Activated CD8-positive, alpha-beta memory T cell treated with anti-CD3 and anti-CD28 coated beads for 36 hours (primary cell): ENCODE data around the gene RBMS3. TPM values are rescaled to one million over a fixed set of nuclear protein-coding genes. Genes with fewer than 3 reads are reported as not detected.

Experiments
- CTCF ChIA-PET: fragments of 350-600 bp; sonication (Branson Sonifier 250); formaldehyde crosslinking; loops from one replicate; lab custom pipeline; 2021; ENCODE audit warnings: antibody characterized with exemption; lab: Charles Lee
- POLR2A ChIA-PET: fragments of 350-600 bp; sonication (Branson Sonifier 250); formaldehyde crosslinking; loops from one replicate; lab custom pipeline; 2021; ENCODE audit warnings: antibody characterized with exemption; lab: Charles Lee
- total RNA-seq, 2 experiments: library from RNA; stranded (reverse); gene quantifications; one replicate each; pipeline ENCODE4 v1.2.3, GENCODE V29; 2021

RBMS3 gene
- total RNA-seq, 2 experiments from 2014 or later: 0.48 to 0.86 TPM

DNA sequence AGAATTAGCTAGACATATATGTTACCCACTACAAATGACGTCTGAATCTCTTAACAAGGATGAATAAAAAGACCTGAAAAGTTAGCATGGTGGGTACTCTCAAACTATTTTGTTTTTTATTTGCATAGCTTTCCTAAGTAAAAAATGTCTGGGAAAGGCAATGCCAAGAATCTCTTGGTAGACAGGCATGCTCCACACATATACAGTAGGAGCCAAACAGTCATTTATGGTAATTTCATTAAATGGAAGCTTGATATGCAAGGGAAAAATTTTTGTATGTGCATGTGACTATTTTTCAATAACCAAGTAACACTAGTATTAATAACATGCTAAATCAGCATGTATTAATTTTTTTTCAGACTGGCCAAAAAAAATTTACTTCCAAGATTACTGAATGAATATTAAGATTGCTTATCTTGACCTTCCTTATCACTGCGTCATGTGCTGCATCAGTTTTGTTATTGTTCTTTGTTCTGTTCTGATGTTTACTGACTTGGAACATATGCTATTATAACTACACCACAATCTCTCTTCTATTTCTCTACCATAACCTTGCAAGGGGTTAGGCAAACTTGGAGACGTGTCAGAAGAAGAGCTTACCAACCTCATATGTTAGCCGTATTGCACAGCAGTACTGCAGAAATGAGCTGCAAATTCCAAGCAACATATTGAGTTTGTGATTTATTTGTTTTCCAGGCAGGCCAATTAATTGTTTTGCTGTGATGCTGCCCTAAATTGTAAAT lies 255.3 kb downstream of the RBMS3 start:
- CTCF ChIA-PET: no interaction called here

DNA sequence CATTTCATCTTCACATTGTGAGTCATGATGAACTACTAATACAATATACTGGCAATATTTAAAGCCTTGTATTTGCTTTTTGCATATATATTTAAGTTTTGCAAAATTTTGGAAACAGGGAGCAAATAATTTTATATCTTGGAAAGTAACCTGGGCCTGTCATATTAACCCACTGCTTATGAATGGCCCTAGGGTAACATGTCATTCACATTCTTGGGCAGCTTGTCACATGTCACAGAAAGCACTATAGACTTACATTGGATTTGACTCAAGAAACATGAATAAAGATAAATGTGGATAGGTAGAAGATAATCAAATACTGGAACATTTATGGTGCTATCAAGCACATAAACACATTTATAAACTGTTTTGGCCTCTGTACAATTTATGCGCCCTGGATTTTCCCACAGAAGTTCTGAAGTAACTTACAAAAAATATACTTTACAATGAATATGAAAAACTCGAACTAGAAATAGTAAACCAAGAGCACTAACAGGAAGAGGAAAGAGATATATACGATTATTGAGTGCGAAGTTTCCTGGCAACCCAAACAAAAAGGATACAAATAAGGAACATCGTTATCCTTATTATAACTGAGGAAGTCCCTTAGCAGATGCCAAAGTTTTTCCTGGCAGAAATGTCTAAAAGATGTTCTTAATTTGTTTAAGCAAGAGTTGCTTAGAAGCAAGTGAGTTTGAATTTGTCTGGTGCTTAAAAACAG lies 257.2 kb downstream of the RBMS3 start:
- CTCF ChIA-PET: no interaction called here

More for the DNA sequence above, 255.3 kb downstream of the RBMS3 start:
- POLR2A ChIA-PET: no interaction called here

DNA sequence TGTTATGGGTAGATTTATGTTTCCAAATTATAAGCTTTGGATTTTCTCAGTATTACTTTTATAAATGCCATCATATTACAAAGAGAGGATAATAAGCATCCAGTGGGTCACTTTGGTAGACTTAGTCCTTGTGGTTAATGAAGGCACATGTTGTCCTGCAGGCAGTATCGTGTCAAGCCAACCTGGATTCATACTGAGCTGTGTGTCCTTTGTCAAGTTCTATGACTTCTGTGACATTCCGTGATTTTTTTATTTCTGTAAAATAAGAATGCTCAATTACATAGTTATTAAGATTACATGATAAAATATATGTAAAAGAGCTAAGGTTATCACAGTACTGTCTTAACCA lies 257.7 kb downstream of the RBMS3 start:
- ChIA-PET POLR2A (no interaction called here), CTCF (no interaction called here)

More for the DNA sequence above, 257.2 kb downstream of the RBMS3 start:
- POLR2A ChIA-PET: no interaction called here

DNA sequence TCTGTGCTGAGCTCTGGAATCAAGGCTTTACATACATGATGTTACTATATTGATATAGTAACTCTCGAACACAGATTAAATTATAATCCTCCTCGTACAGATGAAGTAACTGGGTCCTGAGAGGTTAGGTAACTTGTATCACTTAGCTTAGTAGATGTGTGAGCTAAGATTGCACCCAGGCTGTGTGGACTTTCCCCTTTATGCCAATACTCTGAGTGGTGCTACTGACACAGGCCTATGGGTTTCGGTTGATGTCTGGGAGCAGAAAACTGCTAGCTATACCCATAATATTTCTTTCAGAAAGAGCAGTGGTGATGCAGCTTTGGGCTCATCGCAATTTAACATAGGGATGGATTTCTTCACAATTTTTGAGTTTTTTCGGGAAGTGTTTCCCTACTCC lies 259.7 kb downstream of the RBMS3 start:
- CTCF ChIA-PET: no interaction called here
- POLR2A ChIA-PET: no interaction called here

DNA sequence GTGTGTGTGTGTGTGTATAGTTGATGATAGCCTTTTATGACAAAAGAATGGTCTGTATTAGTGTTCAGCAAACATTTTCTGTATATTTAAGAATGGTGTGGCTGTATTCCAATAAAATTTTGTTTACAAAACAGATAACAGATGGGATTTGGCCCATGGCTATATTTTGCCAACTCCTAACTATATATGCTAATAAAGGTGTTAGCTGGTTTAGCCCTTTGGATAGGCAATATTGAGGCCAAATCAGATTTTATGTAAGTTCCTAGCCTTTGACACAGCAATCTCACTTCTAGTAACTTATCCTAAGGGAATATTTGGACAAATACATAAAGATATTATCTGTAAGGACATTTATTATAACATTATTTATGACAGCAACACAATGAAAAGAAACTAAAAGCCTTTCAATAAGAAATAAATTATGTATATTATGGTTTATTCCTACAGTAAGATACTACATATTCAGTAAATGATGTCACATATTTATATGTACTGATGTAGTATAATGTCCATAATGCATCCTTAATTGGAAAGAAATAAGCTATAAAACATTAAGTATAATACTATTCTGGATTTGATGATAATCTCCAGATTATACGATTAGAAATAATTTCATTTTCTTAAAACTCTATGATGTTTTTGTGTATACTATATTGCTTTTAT lies 264.0 kb downstream of the RBMS3 start:
- CTCF ChIA-PET: no interaction called here
- POLR2A ChIA-PET: no interaction called here

DNA sequence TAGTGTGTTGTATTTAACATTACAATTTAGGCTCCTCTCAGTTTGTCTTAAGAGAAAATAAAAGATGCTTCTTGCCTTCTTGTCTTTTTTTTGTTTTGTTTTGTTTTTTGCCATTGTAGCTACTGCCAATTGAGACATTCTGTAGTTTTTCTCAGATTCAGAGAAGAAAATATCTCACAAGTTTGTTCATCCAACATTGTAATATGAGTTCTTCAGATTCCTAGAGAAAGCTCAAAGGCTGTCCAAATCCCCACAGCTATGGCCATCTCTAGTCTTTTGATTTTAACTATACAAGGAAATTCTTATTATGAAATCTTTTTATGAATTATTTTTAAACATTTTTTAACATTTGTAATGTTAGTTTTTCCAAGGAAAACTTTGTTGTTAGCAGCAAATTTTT lies 264.7 kb downstream of the RBMS3 start:
- CTCF ChIA-PET: no interaction called here

DNA sequence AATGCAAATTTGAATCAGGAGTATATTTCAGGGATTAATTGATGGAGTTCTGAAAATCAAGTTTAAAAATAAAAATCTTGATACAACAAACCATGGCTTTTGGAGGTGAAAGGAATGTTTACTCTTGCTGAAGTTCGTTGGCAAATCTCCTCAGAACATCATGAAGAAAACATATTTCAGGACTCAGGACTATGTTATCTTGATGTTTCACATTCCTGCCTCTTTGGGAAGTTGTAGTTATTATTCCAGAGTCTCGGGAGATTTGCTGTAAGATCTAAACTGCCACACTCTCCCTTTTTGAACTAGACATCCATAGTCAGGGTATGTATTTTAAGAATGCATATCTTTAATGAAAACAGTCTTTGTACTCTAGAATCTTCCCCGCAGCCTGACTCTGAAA lies 271.2 kb downstream of the RBMS3 start:
- CTCF ChIA-PET: no interaction called here
- POLR2A ChIA-PET: no interaction called here

More for the DNA sequence above, 264.7 kb downstream of the RBMS3 start:
- POLR2A ChIA-PET: no interaction called here

DNA sequence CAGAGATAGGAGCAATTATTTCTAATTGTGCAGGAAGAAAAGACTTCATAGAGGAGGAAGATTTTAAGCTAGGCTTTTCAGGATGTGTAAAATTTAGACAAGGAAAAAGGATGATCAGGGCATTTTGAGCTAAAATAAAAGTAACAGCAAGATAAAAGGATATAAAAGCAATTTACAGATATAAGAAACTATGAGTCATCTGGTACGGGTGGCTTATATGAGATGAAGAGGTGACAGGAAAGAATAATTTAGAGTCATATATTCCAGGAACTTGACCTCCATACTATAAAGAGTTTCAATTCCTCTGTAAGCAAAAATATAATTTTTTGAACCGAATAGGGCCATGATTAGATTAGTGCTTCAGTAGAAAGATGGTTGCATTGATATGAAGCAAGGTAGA lies 273.7 kb downstream of the RBMS3 start:
- ChIA-PET POLR2A (no interaction called here), CTCF (no interaction called here)

DNA sequence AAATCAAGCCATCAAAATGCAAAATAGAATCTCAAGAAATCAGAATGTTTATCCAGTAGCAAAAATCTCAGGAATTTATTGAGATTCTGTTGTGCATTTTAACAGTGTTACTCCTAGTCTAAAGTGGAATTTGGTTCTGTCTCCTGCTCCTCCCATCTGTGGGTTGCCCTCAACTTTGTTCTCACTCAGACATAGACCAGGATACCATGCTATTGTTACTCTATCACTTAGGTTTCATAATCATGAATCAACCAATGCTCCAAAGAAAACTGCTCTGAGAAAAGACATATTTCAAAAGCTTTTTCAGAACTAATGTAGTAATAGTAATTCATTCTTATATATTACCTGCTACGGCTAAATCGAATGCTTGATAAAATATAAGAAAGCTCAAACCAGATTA lies 274.7 kb downstream of the RBMS3 start:
- CTCF ChIA-PET: no interaction called here

DNA sequence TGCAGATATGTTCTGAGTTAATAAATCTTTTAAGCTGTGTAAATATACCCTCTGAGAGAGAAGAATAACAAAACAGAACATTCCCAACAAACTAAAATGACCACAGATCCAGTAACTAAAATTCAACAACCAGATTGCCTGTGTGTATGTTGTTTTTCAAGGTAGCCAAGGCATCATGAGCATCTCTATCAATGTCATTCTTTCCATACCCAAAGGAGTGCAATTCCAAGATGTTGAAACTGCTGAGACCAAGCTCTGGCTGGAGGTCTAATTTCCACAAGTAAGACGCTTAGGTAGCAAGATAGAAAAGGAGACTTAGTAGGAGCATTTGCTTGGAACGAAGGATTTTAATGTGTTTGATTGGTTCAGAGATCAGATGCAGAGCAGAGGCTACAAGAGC lies 276.3 kb downstream of the RBMS3 start:
- POLR2A ChIA-PET: no interaction called here
- CTCF ChIA-PET: no interaction called here

More for the DNA sequence above, 274.7 kb downstream of the RBMS3 start:
- POLR2A ChIA-PET: no interaction called here

DNA sequence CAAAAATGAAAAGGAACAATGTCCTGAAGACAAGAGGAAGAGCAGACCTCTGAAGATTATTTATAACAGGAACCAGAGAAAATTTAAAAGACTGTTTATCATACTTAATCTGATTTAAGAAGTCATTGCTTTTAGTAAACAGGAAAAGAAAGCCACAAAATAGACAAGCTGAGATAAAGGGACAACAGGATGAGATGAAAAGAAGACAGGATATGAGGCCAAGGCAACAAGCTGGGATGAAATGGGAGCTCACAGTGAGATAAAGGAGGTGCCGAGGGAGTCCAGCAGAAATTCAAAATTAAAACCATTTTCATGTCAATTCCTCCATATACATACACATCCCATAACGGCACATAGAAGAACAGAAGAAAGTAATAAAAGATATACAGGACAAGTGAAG lies 277.0 kb downstream of the RBMS3 start:
- ChIA-PET CTCF (no interaction called here), POLR2A (no interaction called here)

DNA sequence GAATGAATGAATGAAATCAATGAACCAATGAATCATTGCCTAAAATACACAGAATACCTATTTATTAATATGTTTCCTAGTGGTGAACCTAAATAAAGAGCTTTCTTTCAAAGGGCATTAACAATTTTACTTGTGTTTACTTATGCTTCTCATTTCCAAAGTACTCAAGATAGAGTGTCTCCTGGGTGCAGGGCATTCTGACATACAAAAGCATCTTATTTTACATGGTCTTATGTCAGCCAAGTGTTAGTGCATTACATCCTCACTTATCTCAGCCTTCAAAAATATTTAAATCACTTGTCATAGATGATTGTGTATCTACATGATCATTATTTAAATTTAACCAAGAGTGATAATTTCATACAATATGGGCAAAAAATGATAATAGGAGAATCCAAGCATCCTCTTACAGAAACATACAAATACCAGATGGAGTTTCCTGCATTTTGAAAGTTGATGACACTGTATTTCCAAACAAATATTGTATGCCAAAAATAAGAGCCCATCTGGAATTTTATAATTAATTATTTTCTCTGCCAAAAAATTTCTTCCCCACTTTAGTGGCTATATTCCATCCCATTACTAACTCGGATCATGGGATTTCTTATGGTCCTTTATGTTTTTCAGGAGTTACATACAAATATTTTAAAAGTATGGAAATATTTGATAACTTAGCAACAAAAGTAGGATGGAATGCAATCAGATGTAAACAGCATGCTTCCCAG lies 279.0 kb downstream of the RBMS3 start:
- POLR2A ChIA-PET: no interaction called here
- CTCF ChIA-PET: no interaction called here

DNA sequence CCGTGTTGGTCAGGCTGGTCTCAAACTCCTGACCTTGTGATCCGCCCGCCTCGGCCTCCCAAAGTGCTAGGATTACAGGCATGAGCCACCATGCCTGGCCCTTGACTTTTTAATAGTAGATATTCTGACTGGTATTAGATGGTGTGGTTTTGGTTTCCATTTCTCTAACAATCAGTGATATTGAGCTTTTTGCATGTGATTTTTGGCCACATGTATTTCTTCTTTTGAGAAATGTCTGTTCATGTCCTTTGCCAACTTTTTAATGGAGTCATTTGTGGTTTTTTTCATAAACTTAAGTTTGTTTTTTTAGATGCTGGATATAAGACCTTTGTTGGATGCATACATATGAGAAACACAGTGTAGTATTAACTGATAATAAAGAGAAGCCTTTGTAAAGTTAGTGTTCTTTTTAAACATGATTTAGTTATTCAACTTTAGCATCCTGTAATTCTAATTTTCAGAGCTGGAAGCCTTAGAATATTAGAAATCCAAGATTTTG lies 280.8 kb downstream of the RBMS3 start:
- POLR2A ChIA-PET: no interaction called here
- CTCF ChIA-PET: no interaction called here

DNA sequence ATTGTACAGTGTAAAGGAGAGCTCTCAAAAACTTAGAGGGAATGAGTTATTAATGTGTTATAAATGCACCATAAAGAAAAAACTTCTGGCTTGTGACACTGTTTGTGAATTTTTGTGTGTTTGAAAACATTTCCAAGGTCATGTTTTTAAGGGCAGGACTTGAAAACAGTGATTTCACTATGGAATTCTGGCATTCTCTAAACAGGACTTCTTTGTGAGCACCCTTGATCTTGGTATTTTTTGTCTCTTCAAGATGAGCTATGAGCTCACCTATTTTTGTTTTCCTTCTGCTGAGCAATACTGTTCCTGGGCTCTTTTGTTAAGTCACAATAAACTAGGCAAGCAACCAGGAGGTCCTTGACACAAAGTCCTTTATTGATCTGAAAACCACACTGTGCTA lies 284.4 kb downstream of the RBMS3 start:
- ChIA-PET CTCF (no interaction called here), POLR2A (no interaction called here)

DNA sequence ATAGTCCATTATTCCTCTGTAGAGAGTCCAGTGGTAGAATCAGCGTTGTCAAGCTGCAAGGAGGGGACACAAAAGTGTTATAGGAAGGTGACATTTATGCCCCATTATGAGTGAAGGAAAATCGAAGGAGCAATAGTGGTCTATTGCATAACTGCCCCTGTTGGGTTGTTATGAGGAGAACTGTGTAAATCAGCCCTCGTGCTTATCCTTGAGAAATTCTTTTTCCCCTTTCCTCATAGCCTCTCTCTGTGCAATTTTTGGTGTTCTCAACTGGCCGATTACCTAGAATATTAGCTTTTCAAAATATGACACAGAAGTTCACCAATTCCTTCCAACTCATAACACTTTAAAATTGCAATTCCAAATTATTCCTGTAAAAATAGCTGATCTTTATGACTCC lies 286.6 kb downstream of the RBMS3 start:
- ChIA-PET CTCF (no interaction called here), POLR2A (no interaction called here)

DNA sequence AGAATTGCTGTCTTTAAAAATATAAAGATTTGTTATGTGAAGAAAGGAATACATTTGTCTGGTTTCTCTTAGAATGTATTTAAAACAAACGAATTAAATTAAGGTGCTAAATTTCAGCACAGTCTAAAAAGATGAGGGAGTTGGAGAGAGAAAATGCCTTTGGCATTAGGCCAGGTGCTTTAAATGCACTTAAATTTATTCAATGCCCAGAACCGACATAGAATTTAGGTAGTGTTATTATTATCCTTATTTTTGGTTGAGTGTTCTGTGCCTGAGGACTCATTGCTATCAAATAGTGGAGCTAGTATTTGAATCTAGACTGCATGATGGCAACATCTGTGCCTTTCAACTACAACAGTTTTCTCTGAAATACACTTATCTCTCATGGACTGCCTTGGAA lies 287.5 kb downstream of the RBMS3 start:
- CTCF ChIA-PET: no interaction called here
- POLR2A ChIA-PET: no interaction called here

DNA sequence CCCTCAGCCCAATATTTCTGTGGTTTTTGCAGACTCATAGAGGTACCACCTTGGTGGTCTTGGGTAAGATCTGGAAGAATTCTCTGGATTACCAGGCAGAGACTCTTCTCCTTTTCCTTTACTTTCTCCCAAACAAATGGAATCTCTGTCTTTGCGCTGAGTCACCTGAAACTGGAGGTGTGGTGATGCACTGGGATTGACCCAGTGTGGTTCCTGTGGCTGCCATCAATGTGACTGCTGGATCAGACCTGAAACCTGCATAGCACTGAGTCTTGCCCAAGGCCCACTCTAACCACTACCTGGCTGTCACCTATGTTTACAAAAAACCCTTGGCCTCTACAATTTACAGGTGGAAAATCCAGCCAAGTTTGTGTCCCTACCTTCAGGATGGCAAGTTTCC lies 295.3 kb downstream of the RBMS3 start:
- ChIA-PET CTCF (no interaction called here), POLR2A (no interaction called here)

DNA sequence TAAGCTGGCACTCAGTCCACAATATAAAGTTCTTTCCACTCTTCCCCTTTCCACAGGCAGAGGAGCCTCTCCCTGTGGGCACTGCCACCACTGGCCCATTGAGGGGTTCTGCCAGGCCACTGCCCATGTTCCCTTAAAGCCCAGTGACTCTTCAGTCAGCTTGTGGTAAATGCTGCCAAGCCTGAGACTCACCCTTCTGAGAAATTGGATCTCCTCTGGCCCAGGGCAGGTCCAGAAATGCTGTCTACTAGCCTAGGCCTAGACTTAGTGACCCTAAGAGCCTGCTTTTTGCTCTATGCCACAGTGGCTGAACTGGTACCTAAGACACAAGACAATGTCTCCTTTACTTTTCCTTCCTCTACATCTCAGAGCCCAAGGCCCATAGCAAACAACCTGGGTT lies 295.8 kb downstream of the RBMS3 start:
- POLR2A ChIA-PET: no interaction called here
- CTCF ChIA-PET: no interaction called here

DNA sequence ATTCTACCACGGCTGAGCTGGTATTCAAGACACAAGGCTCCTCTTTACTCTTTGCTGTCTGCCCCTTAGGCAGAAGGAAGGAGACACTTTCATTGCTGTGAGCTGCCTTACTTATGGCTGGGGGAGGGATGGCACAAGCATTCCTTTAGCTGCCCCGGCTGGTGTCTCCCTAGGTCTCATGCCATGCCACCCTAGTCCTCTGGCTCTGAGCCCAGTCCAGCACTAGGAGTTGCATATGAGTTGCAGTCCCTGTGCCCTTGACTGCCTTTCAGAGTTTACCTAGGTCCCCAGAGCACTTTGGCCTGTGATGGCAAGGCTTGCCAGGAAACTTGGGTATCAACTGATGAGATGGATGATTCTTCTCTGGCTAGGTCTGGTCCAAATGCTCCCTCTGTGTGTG lies 296.4 kb downstream of the RBMS3 start:
- ChIA-PET CTCF (no interaction called here), POLR2A (no interaction called here)

DNA sequence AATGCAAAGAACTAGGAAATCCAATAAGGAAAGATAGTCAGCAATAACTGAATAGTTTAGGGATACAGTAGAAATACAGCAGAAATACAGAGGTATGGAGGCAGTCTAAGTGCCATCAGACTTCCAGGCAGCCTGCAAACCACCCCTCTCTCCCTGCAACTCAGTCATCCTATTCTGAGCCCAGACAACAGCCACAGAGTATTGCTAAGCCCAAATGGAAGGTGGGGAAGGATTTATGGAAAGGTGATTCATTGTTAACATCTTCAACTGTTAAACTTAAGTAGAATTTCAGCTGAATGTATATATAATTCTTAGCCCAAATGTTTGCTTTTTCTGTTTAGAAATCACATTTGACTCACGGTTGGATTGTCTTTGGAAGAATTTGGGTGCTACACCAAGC lies 300.4 kb downstream of the RBMS3 start:
- CTCF ChIA-PET: no interaction called here
- POLR2A ChIA-PET: no interaction called here
